Measurements from ENCODE around the gene LYZL6.
"Not testable (repeated sequence)": the region's sequence is repeated elsewhere in the genome, so short reads cannot be mapped to it uniquely, and the experiment has no call there.

The LYZL6 gene

GRCh38 chr17:35944151-35944550 is 638 bp upstream of the LYZL6 start:
- no peak for DNase-seq

- DNase-seq: no peak
Measured at GRCh38 chr17:35942588-35943186, 826 bp downstream of the LYZL6 start.

GRCh38 chr17:35938492-35938891 is 5.0 kb downstream of the LYZL6 start:
- DNase-seq: not testable (repeated sequence)

- DNase-seq: no peak
Measured at GRCh38 chr17:35936063-35936462, 7.5 kb downstream of the LYZL6 start.

- no peak for DNase-seq
Measured at GRCh38 chr17:35934760-35935159, 8.8 kb downstream of the LYZL6 start.

GRCh38 chr17:35932586-35932985 is 10.9 kb downstream of the LYZL6 start:
- no peak for DNase-seq

- no peak for DNase-seq
Measured at GRCh38 chr17:35931794-35932425, 11.6 kb downstream of the LYZL6 start.

GRCh38 chr17:35930211-35931065 is 13.1 kb downstream of the LYZL6 start, which contains the start of gene RDM1:
Gene RDM1, minus strand, starts transcription at chr17:35930773. Its CDS starts 46 bp downstream, at chr17:35930727.
- peak; percentile 59 for DNase-seq

- no peak for DNase-seq
Measured at GRCh38 chr17:35927714-35928113, 15.8 kb downstream of the LYZL6 start.

GRCh38 chr17:35923609-35924114 is 19.9 kb downstream of the LYZL6 start:
- DNase-seq: no peak

- no peak for DNase-seq
Measured at GRCh38 chr17:35920229-35920628, 23.3 kb downstream of the LYZL6 start.

GRCh38 chr17:35918665-35919064 is 24.8 kb downstream of the LYZL6 start:
- DNase-seq: no peak

GRCh38 chr17:35917519-35918213 is 25.8 kb downstream of the LYZL6 start:
- DNase-seq: no peak

- DNase-seq: no peak
Measured at GRCh38 chr17:35915153-35915964, 28.2 kb downstream of the LYZL6 start.

GRCh38 chr17:35914354-35914753 is 29.2 kb downstream of the LYZL6 start:
- no peak for DNase-seq

- DNase-seq: no peak
Measured at GRCh38 chr17:35913609-35914008, 29.9 kb downstream of the LYZL6 start.

- no peak for DNase-seq
Measured at GRCh38 chr17:35912942-35913341, 30.6 kb downstream of the LYZL6 start.

GRCh38 chr17:35912339-35912912 is 31.1 kb downstream of the LYZL6 start:
- no peak for DNase-seq

- no peak for DNase-seq
Measured at GRCh38 chr17:35909408-35909807, 34.1 kb downstream of the LYZL6 start.

GRCh38 chr17:35907691-35908090 is 35.8 kb downstream of the LYZL6 start:
- DNase-seq: no peak

GRCh38 chr17:35906926-35907637 is 36.4 kb downstream of the LYZL6 start:
- no peak for DNase-seq
